Measurements from ENCODE around the gene CEP170.

The CEP170 gene

DNA sequence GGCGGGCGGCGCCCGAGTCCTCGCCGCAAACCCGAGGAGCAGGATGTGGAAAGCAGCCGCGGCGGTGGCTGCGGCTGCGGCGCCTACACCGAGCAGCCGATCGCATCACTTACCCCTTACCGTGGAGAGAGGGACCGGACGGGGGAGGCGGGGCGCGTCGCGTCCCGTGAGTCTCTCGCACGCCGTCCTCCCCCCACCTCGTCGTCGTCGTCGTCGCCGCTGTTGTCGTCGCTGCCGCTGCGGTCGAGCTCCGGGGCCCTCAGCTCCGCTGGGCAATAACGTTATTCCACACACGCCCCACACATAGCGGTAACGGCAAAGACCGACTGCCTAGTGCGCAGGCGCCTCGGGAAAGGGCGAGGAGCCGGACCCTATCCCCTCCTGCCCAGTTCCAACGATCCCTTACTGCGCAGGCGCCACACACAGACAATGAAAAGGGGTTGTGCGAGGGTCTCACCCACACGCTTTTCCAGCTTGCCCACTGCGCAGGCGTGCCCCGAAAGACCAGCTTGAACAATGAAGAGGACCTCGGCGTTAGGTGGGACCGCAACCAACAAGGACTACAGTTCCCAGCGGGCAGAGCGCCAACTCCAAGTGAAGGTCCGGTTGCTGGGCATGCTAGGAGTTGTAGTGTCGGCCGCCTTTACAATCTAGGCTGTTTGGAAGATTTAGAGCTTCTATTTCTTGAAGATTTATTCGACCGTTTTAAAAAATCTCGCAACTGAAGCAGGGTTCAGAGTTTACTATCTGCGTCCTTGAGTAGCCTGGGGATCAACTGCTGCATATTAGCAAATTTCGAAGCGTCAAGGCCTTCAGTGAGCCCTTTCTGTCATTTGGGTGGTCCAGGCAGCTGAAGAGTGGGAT is at the start of gene CEP170:
Gene CEP170, minus strand, starts transcription at position 355 of the 864 bp plus-strand sequence. CDS start 30,001 bp downstream, outside the sequence.
- DNase-seq (ENCODE audit: low read depth), result peak; percentile 79

- no peak for DNase-seq (ENCODE audit: low read depth)
These were observed 46.0 kb upstream of the CEP170 start for GRCh38 chr1:243301059-243301458.

DNA sequence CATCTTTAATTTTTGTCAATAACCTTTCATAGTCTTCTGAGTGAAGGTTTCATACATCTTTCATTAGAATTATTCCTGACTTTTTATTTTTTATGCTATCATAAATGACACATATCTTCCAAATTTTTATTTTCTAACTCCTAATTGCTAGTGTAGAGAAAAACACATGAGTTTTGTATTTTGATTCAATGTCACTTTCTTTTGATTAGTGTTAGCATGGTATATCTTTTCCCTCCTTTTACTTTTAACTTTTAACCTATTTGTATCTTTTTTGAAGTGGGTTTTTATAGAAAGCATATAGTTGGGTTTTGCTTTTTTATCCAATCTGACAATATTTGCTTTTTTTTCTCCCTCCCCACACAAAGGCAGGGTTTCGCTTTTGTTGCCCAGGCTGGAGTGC is 44.0 kb upstream of the CEP170 start:
- no peak for DNase-seq (ENCODE audit: low read depth)

- no peak for DNase-seq (ENCODE audit: low read depth)
These were observed 39.6 kb upstream of the CEP170 start for GRCh38 chr1:243294723-243295121.

GRCh38 chr1:243293941-243294722 is 39.1 kb upstream of the CEP170 start:
- no peak for DNase-seq (ENCODE audit: low read depth)

GRCh38 chr1:243292117-243292516 is 37.0 kb upstream of the CEP170 start:
- no peak for DNase-seq (ENCODE audit: low read depth)

GRCh38 chr1:243291292-243291691 is 36.2 kb upstream of the CEP170 start:
- no peak for DNase-seq (ENCODE audit: low read depth)

DNA sequence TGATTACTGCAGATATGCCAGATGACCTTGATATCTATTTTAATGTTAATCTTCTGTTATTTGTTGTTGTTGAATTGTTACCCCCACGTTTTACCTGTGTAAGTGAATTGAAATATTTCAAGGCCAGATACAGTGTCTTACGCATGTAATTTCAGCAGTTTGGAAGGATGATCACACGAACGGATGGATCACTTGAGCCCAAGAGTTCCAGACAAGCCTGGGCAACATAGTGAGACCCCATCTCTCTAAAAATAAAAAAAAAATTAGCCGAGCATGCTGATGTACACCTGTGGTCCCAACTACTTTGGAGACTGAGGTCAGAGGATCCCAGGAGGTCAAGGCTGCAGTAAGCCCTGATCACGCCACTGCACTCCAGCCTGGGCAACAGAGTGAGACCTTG is 33.0 kb upstream of the CEP170 start:
- DNase-seq (ENCODE audit: low read depth), result no peak

DNA sequence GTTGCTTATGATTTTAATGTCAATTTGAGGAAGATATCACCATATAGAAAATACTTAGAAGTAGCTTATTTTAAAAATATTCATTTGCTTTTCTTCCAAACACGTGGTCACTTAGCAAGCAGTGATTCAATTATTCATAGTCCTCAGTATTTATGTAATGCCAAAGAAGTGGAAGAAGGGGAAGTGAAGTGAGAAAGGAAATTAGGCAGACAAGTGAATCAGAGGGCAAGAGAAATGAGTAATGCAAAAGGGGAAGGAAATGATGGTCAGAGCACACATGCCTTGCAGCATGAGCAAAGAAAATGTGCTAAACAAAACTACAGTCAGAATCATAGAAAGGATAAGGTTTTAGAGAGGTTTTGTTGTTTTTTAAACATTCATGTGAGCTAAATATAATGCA is 32.6 kb upstream of the CEP170 start:
- DNase-seq (ENCODE audit: low read depth), result no peak

- DNase-seq (ENCODE audit: low read depth), result no peak
These were observed 32.0 kb upstream of the CEP170 start for GRCh38 chr1:243287123-243287460.

- DNase-seq (ENCODE audit: low read depth), result no peak
These were observed 31.5 kb upstream of the CEP170 start for GRCh38 chr1:243286409-243287122.

- DNase-seq (ENCODE audit: low read depth), result no peak
These were observed 26.6 kb upstream of the CEP170 start for GRCh38 chr1:243281672-243282071.

DNA sequence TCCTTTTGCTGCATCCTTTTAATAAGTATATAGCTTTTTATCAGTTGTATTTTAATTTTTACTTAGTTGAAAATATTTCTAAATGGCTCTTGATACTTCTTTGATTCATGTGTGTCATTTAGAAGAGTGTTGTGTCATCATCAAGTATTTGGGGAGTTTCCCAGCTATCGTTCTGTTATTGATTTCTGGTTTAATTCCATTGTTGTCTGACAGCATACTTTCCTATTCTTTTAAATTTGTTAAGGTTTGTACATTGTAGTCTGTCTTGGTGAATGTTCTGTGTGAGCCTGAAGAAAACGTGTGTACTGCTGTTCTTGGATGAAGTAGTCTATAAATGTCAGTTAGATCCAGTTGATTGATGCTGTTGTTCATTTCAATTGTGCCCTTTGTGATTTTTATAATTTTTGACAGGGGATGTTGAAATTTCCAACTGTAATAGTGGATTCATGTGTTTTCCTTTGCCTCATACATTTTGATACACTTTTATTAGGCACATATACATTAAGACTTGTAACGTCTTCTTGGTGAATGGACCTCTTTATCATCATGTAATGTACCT is 25.6 kb upstream of the CEP170 start:
- DNase-seq (ENCODE audit: low read depth), result no peak

DNA sequence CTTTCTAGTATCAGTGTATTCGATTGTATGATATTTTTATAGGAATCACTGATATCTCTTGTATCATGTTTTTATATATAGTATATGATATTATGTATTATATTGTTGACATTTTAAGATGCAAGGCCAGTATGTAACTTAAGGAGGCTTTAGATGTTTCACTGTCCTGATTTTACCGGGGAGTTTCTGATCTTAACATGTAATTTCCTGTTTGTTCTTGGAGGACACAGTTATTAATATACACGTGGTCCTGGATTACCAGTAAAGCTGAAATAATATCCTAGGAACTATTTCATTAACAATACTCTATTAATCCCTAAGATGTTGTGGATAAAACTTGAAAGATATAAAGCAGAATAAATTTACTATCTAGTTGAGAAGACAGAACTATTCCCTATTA is 20.2 kb upstream of the CEP170 start:
- DNase-seq (ENCODE audit: low read depth), result no peak

GRCh38 chr1:243273945-243274344 is 18.9 kb upstream of the CEP170 start:
- DNase-seq (ENCODE audit: low read depth), result no peak

DNA sequence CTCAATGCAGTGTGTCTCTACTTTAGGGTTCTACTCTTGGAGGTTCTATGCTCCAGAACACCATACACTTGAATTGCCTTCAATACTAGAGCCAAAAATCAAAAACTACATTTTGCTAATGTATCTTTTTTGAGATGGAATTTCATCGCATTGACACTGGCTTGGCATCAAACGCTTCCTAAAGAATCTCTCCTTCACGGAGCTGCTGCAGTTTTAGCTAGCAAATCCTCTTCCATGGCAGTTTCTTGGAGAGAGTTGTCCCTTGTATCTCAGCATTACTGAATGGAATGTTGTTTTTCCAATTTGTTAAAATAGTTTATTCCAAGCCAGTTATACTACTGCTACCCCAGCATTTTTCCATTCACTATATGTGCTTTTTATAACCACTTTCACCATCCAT is 18.4 kb upstream of the CEP170 start:
- no peak for DNase-seq (ENCODE audit: low read depth)

- no peak for DNase-seq (ENCODE audit: low read depth)
These were observed 17.3 kb upstream of the CEP170 start for GRCh38 chr1:243272401-243272800.

- no peak for DNase-seq (ENCODE audit: low read depth)
These were observed 16.9 kb upstream of the CEP170 start for GRCh38 chr1:243271996-243272395.

GRCh38 chr1:243270097-243270864 is 15.2 kb upstream of the CEP170 start:
- DNase-seq (ENCODE audit: low read depth), result no peak

DNA sequence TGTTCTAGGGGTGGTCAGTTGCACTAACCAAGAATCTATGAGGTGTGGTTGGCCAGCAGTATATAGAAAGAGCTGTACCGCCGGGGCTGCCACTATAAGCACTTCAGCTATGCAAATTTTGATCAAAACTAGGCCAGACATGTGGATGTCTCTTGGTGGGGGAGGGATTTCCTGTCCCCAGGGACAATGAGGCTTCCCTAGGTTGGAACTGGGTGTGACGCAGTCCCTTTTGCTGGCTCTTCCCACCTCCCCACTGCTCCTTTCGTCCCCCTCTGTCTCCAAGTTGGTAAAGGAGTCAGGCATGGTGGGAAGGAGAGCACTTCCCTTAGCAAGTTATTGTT is 14.3 kb upstream of the CEP170 start:
- no peak for DNase-seq (ENCODE audit: low read depth)

- DNase-seq (ENCODE audit: low read depth), result no peak
These were observed 13.8 kb upstream of the CEP170 start for GRCh38 chr1:243268751-243269460.

Data from activated T-helper 1 cell treated with Interleukin-2 at 50 U/mL for 16 hours (primary cell).